Neural cell (in vitro differentiated cells): ENCODE measurements around the gene PVALEF.

ENCODE experiments used
- EP300 ChIP-seq: fragments of 450-650 bp; conservative IDR thresholded peaks from 2 replicates; pipeline ENCODE4 v1.6.1; 2014; ENCODE audit warnings: antibody characterized with exemption, mild to moderate bottlenecking, moderate library complexity; ENCODE audit not compliant: poor library complexity, severe bottlenecking
- MXI1 ChIP-seq: fragments of 450-650 bp; conservative IDR thresholded peaks from 2 replicates; pipeline ENCODE4 v1.6.1; 2014; ENCODE audit warnings: antibody characterized with exemption, mild to moderate bottlenecking; ENCODE audit not compliant: poor library complexity, severe bottlenecking
- POLR2AphosphoS5 ChIP-seq: IDR thresholded peaks from 2 replicates; pipeline ENCODE4 v1.6.1; 2012
- RAD21 ChIP-seq: fragments of 450-650 bp; conservative IDR thresholded peaks from 2 replicates; pipeline ENCODE4 v1.6.1; 2014; ENCODE audit warnings: antibody characterized with exemption, mild to moderate bottlenecking, moderate library complexity
- TF ChIP-seq, protein P1 (sequence below): fragments of 450-650 bp; IDR thresholded peaks from 2 replicates; pipeline ENCODE4 v1.5.1; 2014; ENCODE audit warnings: antibody characterized with exemption, mild to moderate bottlenecking, moderate library complexity; ENCODE audit not compliant: poor library complexity, severe bottlenecking

GRCh38 chr17:81182596-81182995 lies 17.3 kb downstream of the PVALEF start:
- TF ChIP-seq, protein P1, sequence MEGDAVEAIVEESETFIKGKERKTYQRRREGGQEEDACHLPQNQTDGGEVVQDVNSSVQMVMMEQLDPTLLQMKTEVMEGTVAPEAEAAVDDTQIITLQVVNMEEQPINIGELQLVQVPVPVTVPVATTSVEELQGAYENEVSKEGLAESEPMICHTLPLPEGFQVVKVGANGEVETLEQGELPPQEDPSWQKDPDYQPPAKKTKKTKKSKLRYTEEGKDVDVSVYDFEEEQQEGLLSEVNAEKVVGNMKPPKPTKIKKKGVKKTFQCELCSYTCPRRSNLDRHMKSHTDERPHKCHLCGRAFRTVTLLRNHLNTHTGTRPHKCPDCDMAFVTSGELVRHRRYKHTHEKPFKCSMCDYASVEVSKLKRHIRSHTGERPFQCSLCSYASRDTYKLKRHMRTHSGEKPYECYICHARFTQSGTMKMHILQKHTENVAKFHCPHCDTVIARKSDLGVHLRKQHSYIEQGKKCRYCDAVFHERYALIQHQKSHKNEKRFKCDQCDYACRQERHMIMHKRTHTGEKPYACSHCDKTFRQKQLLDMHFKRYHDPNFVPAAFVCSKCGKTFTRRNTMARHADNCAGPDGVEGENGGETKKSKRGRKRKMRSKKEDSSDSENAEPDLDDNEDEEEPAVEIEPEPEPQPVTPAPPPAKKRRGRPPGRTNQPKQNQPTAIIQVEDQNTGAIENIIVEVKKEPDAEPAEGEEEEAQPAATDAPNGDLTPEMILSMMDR, result no peak
- TF ChIP-seq RAD21, result no peak
- no peak for TF ChIP-seq POLR2AphosphoS5
- TF ChIP-seq EP300, result no peak
- TF ChIP-seq MXI1, result no peak
